GM19395 (cell line): ENCODE results near the gene USB1.

Source experiments
- ATAC-seq: cut with Tn5 transposase; IDR thresholded peaks from one replicate; pipeline ENCODE4 v1.9.1; 2021; ENCODE audit warnings: mild to moderate bottlenecking, moderate library complexity; ENCODE audit not compliant: unreplicated experiment

USB1 gene

DNA sequence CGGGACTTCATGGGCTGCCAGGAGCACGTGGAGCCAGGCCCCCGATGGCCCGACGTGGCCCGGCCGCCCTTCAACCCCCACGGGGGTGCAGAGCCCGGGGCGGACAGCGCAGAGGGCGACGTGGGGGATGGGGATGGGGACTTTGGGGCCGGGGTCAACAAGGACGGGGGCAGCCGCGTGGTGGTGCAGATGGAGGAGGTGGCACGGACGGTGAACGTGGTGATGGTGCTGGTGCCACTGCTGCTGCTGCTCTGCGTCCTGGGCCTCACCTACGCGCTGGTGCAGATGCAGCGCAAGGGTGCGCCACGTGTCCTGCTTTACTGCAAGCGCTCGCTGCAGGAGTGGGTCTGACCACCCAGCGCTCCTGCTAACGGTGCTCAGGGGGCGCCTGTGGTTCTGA is 43.9 kb downstream of the USB1 start:
- ATAC-seq, result no peak

DNA sequence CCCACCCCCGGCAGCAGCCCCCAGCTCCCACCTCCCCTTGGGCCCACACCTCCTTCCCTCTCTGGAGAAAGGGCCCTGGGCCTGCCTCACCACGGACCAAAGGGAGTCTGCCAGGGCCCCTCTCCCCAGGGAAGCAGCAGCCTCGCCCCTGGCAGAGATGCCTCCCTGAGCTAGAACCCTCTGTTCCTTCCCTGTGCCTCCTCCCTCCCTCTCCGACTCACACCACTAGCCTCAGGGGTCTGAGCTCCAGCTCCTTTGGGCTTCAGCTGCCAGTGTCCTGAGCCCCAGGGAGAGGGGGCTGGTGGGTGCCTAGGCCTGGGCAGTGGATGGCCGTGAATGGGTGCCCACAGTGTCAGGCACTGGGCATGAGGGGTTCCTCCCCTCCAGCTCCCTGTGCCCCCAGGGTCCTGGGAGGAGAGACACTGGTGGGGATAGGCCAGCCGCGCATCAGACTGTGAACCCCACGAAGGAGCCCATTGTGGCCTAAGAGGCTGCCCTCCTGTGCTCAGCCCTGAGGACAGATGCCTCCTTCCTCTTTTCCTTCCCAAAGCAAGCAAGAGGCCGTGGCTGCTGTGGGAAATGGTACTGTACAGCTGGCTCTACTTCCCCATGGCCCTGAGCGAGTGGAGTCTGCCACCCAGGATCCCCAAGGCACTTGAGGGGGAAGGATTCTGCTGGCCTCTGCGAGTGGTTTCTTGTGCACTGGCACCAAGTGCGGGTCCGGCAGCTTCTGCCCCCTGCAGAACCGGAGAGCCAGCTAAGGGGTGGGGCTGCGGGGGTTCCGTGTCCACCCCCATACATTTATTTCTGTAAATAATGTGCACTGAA is 45.1 kb downstream of the USB1 start:
- no peak for ATAC-seq

DNA sequence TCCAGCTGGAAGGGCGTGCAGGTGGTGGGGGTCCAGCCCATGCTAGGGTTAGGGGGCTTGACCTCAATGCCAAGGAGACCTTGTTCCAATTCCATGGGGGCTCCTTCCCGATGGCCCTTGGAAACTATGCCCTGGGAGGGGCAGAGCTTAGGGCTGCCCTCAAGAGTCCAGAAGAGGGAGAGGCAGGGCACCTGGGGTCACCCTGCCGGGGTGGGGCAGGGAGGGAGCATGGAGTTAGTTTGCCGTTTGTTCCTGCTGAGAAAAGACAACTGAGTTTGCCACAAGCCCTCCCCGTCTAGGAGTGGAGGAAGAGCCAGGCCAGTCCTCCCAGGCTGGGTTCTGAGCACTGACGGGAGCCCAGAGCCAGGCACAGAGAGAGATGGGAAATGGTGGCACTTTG is 45.7 kb downstream of the USB1 start:
- no peak for ATAC-seq

DNA sequence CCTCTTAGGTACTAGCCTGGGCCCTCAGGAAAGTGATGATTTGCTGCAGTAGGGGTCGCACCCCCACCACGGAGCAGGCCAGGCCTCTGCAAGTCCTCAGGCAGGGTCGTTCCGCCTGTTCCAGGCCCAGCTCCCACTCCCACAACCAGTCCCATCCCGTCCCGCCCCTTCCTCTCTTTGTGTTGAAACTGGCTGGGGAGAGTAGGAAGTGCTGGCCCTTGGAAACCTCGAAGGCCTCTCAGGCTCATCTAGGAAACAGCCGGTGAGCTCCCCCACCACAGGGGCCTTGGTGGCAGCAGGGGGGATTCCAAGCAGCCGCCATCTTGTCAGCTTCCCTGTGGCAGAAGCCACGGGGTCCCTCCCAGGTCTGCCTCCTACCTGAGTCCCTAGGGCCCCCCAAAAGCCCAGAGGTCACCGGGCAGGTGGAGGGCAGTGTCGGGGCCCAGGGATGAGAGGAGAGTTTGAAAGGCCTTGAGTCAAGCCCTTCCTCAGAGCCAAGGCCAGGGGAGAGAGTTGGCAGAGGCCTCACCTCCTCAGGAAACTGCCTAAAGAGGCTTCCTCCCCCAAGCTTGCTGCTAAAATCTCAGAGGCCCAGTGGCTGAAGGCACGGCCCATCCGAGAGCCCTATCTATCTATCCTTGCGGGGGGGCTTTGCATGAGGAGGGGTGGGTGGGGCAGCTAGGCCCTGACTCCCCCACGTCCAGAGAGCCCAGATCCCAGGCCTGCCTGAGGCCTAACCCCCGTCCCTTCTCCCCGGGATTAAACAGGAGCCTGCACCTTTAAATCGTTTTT is 46.5 kb downstream of the USB1 start:
- no peak for ATAC-seq

DNA sequence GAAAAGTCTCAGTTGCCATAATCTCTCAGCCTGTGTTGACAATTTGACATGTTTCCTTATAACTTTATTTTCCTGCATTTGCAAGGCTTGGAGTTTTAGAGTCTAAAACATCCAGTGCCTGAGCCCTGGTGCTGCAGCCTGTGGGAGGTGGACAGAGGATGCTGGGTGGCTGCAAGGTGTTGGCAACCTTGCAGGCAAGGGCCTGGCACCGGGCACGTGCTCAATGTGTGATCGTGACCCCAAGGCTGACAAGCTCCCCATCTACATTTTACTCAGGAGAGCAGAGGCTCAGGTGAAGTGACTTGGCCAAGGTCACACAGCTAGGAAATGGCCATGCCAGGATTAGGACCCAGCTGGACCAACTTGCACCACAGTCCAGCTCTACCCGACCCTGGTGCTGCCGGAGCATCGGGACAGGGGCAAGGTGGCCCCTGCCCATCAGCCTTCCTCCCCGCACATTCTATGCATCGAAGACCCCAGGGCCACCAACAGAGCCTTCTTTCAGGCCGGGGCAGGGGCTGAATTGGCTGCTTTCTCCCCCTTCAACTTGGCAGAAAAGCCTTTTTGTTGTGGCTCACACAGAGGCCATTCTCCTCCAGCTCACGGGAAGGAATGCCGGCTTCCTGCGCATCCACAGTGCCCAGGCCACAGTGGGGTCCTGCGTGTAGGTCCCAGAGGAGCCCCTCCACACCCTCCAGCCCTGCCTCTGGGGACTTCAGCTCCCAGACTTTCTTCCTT is 47.5 kb downstream of the USB1 start:
- ATAC-seq, result no peak

DNA sequence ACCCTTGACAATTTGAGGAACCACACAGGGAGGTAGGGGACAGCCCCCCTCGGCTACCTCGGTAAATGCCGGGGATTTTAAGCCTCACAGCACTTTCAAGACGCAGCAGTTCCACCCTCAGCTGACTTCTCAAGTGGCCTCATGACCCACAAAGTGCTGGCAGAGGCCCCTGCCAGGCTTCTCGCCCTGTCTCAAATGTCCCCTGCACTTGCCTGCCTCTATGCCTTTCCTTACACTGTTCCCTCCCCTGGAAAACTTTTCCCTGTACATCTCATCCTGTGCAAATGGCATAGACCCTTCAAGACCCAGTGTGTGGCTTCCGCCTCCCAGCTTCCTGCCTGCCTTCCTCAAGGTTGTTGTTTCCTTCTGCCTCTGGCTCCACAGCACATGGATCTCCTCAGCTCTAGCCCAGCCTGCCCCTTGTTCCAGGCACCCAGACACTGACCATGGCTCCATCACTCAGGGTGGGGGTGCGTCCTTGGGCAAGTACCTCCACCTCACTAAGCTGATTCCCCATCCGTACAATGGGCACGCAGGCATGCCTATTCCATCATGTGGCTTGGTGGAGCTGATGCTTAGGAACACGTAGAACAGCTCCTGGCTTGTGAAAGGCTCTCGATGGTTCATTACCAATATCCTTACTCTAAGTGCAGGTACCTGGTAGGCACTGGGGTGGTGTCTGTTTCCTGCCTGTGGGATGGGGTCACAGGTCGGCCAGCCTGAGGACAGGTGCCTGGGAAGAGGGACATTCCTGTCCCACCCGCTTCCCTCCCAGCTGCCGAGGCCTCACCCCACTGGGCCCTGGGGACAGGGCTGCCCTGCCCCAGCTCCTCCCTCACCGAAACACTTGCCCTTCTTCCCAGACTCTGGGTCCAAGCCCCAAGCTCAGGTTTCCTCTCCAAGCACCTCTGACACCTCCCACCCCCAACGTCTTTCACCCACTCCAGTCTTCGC is 48.3 kb downstream of the USB1 start:
- ATAC-seq, result no peak

DNA sequence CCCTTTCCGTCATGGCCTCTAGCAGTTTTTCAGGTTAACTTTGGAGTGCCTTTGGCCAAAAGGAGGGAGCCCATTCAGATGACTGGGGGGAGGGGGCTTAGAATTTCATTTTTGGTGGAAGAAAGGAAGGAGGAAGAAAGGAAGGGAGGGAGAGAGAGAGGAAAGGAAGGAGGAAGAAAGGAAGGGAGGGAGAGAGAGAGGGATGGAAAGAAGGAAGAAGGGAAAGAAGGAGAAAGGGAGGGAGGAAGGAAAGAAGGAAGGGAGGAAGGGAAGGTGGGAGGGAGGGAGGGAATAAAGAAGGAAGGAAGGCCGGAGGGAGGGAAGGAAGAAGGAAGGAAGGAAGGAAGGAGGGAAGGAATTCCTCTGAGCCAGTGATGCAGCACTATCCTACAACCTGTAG is 50.1 kb downstream of the USB1 start:
- no peak for ATAC-seq

DNA sequence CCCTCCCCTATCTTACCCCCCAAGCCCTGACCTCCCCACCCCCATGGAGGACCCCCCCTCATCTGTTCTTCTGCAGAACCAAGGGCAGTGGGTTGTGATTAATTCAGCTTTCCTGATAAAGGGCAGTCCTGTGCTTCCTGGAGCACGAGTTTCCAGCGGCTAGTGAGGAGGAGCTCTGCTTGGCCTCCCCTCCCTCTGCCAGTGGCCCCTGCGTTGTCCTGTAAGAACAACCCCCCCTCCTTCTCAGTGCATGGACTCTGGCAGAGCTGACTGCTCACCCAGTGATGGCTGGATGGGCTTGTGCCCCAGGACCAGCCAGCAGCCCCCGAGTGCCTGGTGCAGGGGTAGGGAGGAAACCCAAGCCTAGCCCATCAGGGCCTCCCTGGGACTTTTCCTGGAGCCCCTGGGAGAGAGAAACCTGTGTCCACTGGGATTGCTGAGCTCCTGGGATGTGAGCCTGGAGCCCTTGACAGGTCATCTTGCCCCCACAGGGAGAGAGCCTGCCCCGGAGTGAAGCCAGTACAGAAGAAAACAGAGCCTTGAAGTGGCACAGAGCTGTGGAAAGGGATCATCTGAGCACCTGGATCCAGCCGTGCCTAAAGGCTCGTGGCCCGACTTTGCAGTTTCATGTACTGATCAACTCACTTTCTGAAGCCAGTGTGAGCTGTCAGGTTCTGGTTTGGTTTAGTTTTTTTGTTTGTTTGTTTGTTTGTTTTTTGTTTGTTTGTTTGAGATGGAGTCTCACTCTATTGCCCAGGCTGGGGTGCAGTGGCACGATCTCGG is 50.8 kb downstream of the USB1 start:
- no peak for ATAC-seq

DNA sequence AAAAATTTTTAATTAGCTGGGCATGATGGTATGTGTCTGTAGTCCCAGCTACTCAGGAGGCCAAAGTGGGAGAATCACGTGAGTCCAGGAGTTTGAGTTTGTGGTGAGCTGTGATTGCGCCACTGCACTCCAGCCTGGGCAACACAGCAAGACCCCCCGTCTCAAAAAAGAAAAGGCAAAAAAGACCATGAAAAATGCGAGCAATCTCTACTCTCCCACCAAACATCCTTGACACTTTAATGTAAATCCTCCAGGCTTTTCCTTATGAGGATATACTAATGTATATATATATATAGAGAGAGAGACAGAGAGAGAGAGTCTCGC is 52.4 kb downstream of the USB1 start:
- ATAC-seq, result no peak

DNA sequence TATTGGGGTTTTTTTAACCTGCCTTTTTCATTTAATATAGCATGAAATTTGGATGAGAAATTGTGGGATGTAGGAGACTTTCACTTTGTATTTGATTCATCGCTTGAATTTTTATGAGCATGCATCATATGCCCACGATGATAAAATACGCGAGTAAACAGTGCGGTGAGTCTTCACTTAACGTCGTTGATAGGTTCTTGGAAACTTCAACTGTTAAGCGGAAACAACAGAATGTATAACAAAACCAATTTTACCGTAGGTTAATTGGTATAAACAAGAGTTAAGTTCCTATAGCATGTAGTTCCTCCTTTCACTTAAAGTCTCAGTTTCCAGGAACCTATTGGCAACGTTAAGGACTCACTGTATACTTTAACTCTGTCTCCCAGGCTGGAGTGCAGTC is 53.1 kb downstream of the USB1 start:
- ATAC-seq, result no peak

DNA sequence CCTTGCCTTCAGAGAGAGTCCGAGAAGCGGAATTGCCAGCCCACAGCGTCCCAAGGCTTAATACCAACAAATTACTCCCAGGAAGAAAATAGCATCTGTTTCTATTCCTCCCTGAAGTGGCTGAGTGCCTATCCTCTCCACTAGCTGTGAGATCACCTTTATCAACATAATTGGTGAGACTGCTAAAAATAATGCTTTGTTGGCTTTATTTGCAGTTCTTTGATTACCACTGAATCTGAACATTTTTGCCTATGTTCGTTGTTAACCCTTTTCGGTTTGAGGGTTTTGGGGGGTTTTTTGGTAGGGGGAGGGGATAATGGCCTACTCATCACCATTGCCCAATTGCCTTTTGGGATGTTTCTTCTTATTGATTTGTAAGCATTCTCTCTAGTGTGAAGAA is 55.4 kb downstream of the USB1 start:
- ATAC-seq, result no peak

DNA sequence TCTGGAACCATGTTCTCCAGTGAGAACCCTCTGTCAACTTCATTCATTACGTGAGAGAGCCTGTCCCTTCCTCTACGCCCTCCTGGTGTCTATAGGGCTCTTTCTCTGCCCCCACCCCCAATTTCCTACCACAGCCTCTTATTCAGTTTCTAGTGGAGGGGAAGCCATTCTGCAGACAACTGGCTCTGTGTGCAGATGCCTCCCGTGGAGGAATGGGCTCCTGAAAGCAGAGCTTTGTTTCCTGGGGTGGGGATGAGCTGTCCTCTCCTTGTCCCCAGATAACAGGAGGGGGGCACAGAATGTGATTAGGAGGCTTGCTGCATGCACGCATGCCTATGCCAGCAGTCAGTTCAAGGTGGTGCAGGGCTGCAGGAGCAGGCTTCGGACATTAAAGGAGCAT is 55.9 kb downstream of the USB1 start:
- no peak for ATAC-seq

DNA sequence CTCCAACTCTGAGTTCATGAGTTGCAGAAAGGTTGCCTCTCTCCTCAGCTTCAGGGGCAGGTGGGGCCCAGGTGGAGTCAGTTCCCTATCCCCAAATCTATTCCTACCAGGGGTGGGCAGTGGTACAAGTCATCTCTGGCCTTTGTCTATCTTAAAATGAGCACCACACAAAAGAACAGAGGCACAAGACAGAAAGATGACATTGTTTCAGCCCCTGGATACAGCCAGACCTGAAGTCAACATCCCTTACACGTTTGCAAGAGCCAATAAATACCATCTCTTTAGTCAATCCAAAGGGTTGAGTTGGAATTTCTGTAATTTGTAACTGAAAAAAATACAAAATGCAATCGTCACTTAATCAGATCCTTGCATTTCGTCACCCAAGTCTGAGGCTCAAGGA is 56.6 kb downstream of the USB1 start:
- ATAC-seq, result no peak

DNA sequence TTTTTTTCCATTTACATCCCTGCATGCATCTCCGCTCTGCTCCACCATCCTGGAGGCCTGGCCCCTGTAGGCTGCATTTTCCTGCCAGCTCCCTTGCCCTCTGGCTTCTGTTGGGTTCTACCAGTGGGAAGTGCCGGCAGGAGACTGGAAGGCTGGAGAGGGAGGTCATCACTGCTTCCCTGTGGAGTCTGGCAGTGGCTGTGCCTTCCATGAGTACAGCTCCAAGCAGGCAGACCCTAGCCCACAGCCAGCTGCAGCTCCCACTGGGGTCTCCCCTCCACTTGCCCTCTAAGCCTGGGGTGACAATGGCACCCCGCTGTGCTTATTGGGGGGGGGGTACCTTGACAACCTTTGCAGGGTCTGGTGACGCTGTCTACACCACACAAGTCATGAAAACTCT is 61.6 kb downstream of the USB1 start:
- no peak for ATAC-seq

DNA sequence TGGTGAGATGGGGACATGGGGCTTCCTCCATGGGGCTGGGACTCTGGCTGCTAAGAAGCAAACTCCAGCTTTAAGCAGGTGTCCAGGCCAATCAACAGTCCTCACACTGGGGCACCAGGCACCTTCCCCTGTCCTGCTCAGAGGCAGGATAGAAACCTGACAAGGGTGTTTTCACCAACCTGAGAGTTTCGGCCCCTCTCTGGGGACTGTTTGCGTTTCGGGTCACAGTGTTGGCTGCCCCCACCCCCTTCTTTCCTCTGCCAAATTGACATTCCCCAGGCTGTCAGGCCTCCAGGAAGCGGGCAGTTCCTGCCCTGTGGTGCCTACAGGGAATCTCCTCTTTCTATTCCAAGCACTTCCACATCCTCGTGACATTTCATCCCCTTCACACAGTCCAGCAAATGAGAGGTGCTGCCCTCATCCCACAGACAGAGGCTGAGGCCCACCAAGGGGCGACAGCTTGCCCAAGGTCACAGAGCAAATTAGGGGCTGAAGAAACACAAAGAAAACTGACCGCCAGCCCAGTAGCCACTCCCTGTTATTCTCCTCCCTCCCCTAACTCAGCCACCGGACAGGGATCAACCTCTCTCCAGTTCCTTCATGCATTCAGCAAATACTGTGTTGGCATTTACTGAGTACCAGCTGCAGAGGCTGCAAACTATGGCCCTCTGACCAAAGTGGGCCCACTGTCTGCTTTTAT is 62.3 kb downstream of the USB1 start:
- no peak for ATAC-seq

DNA sequence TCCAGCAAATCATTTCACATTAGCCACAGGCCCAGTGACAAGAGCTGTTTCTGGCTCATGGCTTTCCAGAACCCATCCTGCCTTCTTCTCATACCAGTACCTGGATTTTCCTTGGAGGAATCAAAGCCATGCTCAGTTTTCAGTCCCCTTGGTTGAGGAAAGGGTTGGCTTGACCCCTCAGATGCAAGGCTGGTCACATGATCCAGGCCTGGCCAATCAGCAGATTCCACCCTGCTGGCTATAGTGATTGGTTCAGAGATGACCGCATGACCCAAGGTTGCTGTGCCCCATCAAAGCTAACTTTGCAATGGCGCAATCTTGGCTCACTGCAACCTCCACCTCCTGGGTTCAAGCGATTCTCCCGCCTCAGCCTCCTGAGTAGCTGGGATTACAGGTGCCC is 69.4 kb downstream of the USB1 start:
- no peak for ATAC-seq
